NCI-H2171 (cell line): Measurements from ENCODE around the gene RILP.
A peak's percentile ranks its signal among the peaks of the same experiment; 100 is the strongest.

Source experiments
- DNase-seq: peaks from one replicate; lab custom pipeline; 2025; lab: John Stamatoyannopoulos, UW

The RILP gene

GRCh38 chr17:1629504-1630310 lies 20.0 kb downstream of the RILP start:
- DNase-seq = peak; percentile 60

DNA sequence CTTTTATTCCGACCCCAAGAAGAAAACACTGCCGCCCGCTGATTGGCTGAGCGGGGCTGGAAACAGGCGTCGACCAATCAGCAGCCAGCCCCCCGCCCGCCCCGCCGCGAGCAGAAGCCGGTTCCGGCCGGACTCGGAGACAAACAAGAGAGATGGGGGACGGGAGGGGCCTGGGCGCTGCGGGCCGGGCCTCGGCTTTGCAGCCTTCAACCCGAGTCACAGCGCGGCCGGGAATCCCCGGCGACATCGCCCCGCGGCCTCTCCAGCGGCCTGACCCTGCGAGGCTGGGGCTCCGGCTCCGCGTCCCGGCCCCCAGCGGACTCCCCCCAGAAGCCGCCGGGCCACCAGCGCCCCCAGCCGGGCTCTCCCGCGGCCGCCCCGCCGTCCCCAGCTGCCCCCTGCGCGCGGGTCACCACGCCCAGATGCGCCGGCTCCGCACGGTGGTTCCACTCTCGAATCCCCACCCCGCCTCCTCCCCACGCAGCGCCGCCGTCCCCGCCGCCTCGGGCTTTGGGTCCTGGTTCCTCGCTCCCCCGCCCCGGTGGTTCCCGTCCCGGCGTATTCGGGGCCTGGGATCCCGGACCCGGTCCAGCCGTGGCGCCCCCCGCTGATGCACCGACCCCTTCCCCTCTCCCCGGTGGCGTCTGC lies 20.7 kb downstream of the RILP start:
- DNase-seq = peak; percentile 100

GRCh38 chr17:1627982-1628855 lies 21.4 kb downstream of the RILP start, which contains the start of gene SLC43A2:
Gene SLC43A2, minus strand, starts transcription at chr17:1628834. Its CDS starts 960 bp downstream, at chr17:1627874.
- DNase-seq = peak; percentile 97

GRCh38 chr17:1627182-1627981 lies 22.3 kb downstream of the RILP start:
- DNase-seq = no peak

GRCh38 chr17:1626333-1626732 lies 23.3 kb downstream of the RILP start:
- DNase-seq = no peak

- DNase-seq = no peak
These were observed 24.1 kb downstream of the RILP start for GRCh38 chr17:1625581-1625980.

- DNase-seq = no peak
These were observed 24.6 kb downstream of the RILP start for GRCh38 chr17:1625053-1625452.

DNA sequence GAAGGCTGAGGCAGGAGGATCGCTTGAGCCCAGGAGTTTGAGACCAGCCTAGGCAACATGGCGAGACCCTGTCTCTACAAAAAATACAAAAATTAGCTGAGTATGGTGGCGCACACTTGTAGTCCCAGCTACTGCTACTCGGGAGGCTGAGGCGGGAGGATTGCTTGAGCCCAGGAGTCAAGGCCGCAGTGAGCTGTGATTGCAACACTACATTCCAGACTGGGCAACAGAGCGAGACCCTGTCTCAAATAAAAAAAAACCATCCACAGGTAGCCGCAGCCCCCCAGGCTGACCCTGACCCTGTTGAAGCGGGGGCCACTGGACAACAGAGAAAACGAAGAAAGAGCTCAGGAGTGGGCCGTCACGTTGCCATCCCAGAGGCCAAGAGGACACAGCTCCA lies 25.0 kb downstream of the RILP start:
- no peak for DNase-seq

GRCh38 chr17:1623057-1623630 lies 26.5 kb downstream of the RILP start:
- no peak for DNase-seq

DNA sequence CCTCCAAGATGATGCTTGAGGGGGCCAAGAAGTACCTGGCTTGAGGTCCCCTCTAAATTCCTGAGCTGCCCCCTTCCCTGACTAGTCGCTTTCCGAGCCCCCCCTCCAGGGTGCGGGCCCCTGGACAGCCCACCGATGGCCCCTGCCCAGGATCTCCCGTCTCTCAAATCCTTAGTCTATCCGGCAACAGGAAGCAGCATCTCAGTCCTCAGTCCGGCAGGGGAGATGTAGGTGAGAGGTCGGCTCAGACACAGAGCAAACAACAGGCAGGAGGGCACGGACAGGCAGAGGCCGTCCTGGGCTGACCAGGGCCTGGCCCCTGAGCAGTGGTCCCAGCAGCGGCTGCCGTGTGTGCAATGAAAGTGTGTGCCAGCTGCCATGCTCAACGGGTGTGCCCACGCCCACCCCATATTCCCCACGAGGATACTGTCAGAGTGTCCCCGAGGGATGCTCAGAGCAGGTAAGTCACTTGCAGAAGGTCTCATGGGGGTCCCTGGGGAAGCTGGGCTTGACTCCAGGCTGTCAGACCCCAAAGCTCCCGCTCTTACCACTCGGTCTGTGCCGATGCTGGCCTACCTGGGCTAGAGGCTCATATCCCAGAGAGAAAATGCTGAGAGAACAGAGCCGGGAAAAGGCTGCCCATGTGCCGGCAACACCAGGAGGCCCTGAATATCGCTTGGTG lies 28.3 kb downstream of the RILP start:
- DNase-seq = no peak

GRCh38 chr17:1620486-1620885 lies 29.2 kb downstream of the RILP start:
- no peak for DNase-seq

DNA sequence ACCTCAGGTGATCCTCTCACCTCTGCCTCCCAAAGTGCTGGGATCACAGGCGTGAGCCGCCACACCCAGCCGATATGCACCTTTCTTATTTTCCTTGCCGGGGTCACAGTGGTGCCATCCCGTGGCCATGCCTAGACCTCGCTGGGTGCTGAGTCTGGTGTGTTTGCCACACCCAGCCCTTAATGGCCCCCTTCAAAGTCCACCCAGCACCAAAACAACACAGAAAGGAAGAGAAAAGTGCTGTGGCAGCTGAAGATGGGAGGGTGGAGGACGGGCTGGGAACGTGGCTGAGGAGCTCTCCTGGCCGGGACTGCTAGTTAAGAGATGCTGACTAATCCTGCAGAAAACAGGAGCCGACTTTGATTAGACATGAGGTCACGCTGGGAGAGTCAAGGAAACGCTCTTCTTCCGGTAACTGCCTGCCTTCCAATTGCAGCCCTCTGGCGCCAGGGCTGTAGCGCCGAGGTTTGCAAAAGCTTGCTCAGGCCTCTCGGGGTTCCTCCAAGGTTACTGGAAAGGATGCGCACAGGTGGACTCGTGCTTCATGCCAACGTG lies 32.0 kb downstream of the RILP start:
- DNase-seq = no peak

GRCh38 chr17:1616101-1616500 lies 33.6 kb downstream of the RILP start:
- no peak for DNase-seq

- no peak for DNase-seq
These were observed 37.3 kb downstream of the RILP start for GRCh38 chr17:1612400-1612799.

- DNase-seq = no peak
These were observed 38.0 kb downstream of the RILP start for GRCh38 chr17:1611715-1612114.

DNA sequence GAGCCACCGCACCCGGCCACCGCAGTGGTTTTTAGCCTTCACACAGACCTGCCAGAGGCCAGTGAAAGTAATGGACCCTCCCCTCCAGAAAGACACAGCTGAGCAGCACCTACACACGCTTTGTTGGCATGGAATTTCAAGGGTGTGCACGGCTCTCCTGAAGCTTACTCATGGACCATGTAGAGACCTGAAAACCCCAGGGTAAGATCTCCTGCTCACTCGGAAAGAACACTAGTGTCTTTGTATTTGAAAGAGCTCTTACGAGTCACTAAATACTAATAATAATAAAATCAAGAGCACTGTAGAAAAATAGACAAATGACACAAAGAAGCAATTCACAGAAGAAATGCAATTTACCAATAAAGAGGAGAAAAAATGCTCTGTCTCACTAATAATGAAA lies 41.0 kb downstream of the RILP start:
- DNase-seq = no peak

- DNase-seq = no peak
These were observed 41.7 kb downstream of the RILP start for GRCh38 chr17:1607971-1608320.

- DNase-seq = no peak
These were observed 43.2 kb downstream of the RILP start for GRCh38 chr17:1606352-1606985.

GRCh38 chr17:1605681-1606351 lies 43.9 kb downstream of the RILP start:
- DNase-seq = no peak
